ENCODE results near the gene SF3A2. TPM values are rescaled to one million over a fixed set of nuclear protein-coding genes. Genes with fewer than 3 reads are reported as not detected.

The SF3A2 gene
- total and polyA plus RNA-seq, 10 of the 15 experiments (the other 5 are each of a cell fraction or from before 2014, with no cell fraction given) = 0.33 to 143 (median 30.6) TPM

DNA sequence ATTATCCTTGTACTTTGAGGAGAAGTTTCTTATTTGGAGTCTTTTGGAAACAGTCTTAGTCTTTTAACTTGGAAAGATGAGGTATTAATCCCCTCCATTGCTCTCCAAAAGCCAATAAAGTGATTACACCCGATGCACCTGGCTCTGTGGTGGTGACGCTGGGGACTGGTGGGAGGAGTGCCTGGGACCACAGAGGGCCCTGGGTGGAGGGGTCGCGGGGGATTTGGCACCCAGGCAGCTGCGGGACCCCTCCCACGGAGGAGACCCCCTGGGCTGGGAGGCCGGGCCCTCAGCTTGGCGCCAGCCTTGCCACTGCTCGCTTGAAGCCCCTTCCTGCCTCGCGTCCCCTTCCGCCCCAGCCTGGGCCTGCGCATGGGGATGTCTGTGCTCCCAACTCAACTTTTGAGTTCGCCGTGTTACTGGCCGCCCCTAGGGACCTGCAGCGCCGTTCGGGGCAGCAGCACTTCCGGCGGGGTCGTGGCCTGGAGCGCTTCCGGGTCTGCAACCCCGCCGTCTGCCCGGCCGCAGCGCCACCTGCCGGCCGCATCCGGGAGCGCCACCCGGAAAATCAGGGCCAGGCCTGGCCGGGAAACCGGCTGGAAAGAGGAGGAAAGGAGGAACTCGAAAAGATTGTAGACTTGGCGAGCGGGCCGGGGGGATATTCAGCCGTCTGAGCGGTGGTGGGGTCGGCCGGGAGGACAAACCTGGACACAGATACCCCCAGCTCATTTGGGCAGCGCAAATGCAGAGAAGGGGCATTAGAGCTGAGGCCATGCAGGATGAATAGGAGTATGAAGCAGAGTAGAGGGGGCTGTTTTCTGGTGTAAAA, 36.9 kb downstream of the SF3A2 start (continued):
- TF ChIP-seq JUNB (IDR thresholded peaks at IDR 0.05) (no peak), BMI1 (IDR thresholded peaks at IDR 0.05; ENCODE audit: borderline replicate concordance) (no peak), HDAC6 (IDR thresholded peaks at IDR 0.05; ENCODE audit: unreplicated experiment) (no peak), USF2 (IDR thresholded peaks at IDR 0.05; ENCODE audit: borderline replicate concordance, low read depth, low read length) (no peak), CBFB (IDR thresholded peaks at IDR 0.05; ENCODE audit: low read depth) (no peak; the same call in 1 of the 2 replicates), ZBTB40 (IDR thresholded peaks at IDR 0.05; ENCODE audit: borderline replicate concordance) (peak; percentile 91), SRF (IDR thresholded peaks at IDR 0.05; ENCODE audit: low read depth in 2 of 2, low read length in 2 of 2) (no peak), NRF1 (conservative IDR thresholded peaks at IDR 0.05; ENCODE audit: low read depth, low read length) (peak; percentile 39; the same call in 1 of the 2 replicates), ESRRA (IDR thresholded peaks at IDR 0.05; ENCODE audit: low read length) (no peak), EGR1 (IDR thresholded peaks at IDR 0.05; ENCODE audit: borderline replicate concordance in 1 of 2, low read depth in 2 of 2, low read length in 2 of 2) (peak in 1 of 2 experiments; percentile 13; a peak in 1 of 3 replicates), MYC (IDR thresholded peaks at IDR 0.05; ENCODE audit: insufficient read depth, insufficient read length, insufficient replicate concordance, low read length, severe bottlenecking) (no peak)
- TF ChIP-seq, protein P1, sequence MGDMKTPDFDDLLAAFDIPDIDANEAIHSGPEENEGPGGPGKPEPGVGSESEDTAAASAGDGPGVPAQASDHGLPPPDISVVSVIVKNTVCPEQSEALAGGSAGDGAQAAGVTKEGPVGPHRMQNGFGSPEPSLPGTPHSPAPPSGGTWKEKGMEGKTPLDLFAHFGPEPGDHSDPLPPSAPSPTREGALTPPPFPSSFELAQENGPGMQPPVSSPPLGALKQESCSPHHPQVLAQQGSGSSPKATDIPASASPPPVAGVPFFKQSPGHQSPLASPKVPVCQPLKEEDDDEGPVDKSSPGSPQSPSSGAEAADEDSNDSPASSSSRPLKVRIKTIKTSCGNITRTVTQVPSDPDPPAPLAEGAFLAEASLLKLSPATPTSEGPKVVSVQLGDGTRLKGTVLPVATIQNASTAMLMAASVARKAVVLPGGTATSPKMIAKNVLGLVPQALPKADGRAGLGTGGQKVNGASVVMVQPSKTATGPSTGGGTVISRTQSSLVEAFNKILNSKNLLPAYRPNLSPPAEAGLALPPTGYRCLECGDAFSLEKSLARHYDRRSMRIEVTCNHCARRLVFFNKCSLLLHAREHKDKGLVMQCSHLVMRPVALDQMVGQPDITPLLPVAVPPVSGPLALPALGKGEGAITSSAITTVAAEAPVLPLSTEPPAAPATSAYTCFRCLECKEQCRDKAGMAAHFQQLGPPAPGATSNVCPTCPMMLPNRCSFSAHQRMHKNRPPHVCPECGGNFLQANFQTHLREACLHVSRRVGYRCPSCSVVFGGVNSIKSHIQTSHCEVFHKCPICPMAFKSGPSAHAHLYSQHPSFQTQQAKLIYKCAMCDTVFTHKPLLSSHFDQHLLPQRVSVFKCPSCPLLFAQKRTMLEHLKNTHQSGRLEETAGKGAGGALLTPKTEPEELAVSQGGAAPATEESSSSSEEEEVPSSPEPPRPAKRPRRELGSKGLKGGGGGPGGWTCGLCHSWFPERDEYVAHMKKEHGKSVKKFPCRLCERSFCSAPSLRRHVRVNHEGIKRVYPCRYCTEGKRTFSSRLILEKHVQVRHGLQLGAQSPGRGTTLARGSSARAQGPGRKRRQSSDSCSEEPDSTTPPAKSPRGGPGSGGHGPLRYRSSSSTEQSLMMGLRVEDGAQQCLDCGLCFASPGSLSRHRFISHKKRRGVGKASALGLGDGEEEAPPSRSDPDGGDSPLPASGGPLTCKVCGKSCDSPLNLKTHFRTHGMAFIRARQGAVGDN (IDR thresholded peaks at IDR 0.05) = peak; percentile 90
- TF ChIP-seq, protein P2, sequence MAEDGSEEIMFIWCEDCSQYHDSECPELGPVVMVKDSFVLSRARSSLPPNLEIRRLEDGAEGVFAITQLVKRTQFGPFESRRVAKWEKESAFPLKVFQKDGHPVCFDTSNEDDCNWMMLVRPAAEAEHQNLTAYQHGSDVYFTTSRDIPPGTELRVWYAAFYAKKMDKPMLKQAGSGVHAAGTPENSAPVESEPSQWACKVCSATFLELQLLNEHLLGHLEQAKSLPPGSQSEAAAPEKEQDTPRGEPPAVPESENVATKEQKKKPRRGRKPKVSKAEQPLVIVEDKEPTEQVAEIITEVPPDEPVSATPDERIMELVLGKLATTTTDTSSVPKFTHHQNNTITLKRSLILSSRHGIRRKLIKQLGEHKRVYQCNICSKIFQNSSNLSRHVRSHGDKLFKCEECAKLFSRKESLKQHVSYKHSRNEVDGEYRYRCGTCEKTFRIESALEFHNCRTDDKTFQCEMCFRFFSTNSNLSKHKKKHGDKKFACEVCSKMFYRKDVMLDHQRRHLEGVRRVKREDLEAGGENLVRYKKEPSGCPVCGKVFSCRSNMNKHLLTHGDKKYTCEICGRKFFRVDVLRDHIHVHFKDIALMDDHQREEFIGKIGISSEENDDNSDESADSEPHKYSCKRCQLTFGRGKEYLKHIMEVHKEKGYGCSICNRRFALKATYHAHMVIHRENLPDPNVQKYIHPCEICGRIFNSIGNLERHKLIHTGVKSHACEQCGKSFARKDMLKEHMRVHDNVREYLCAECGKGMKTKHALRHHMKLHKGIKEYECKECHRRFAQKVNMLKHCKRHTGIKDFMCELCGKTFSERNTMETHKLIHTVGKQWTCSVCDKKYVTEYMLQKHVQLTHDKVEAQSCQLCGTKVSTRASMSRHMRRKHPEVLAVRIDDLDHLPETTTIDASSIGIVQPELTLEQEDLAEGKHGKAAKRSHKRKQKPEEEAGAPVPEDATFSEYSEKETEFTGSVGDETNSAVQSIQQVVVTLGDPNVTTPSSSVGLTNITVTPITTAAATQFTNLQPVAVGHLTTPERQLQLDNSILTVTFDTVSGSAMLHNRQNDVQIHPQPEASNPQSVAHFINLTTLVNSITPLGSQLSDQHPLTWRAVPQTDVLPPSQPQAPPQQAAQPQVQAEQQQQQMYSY (CRISPR knock-in tag; IDR thresholded peaks at IDR 0.05) = no peak
